Neutrophil (primary cell): ENCODE measurements around the gene PLEKHH3.

Source experiments
- H3K27ac ChIP-seq: fragments of 200-600 bp; sonication (generic); 2 replicates; pipeline ENCODE4 v1.5.1; 2016; ENCODE audit warnings: mild to moderate bottlenecking, moderate library complexity
- H3K27me3 ChIP-seq: fragments of 200-600 bp; sonication (generic); 2 replicates; pipeline ENCODE4 v1.6.0; 2016; ENCODE audit warnings: mild to moderate bottlenecking
- H3K36me3 ChIP-seq: fragments of 200-600 bp; sonication (generic); 2 replicates; pipeline ENCODE4 v1.5.1; 2017
- H3K4me1 ChIP-seq, 2 experiments: fragments of 200-600 bp in 1 of 2; sonication (generic) in 1 of 2; 1 replicate in 1 of 2; 2 replicates in 1 of 2; pipeline versions ENCODE4 v1.5.1 to v1.6.1; 2013 to 2016; ENCODE audit warnings: low read depth in 1 of 2, low read length in 1 of 2, mild to moderate bottlenecking in 1 of 2, moderate library complexity in 1 of 2; ENCODE audit not compliant: control insufficient read depth in 1 of 2, insufficient read depth in 1 of 2
- H3K4me3 ChIP-seq, 2 experiments: fragments of 200-600 bp in 1 of 2; sonication (generic) in 1 of 2; 1 replicate in 1 of 2; 2 replicates in 1 of 2; pipeline ENCODE4 v1.5.1; 2013 to 2016; ENCODE audit warnings: low read depth in 1 of 2, low read length in 1 of 2, mild to moderate bottlenecking in 1 of 2, moderate library complexity in 1 of 2
- H3K9me3 ChIP-seq: fragments of 200-600 bp; sonication (generic); 2 replicates; pipeline ENCODE4 v1.5.1; 2016
- CTCF ChIP-seq: fragments of 200-600 bp; sonication (generic); IDR thresholded peaks from 2 replicates; pipeline ENCODE4 v1.5.1; 2016; ENCODE audit warnings: antibody characterized with exemption

Gene PLEKHH3

GRCh38 chr17:42694524-42694923, 17.7 kb upstream of the PLEKHH3 start:
- Histone ChIP-seq H3K36me3 (peaks cover 35% of the 10 kb centered on the region), H3K9me3 (no peaks in the 10 kb centered on the region), H3K4me3 (no peak overlapping the region), H3K27me3 (no peaks in the 10 kb centered on the region), H3K27ac (no peak overlapping the region), H3K4me1 (no peaks in the 10 kb centered on the region)
- no peak for TF ChIP-seq CTCF

GRCh38 chr17:42692489-42692888, 15.7 kb upstream of the PLEKHH3 start:
- Histone ChIP-seq H3K4me1 (no peaks in the 10 kb centered on the region), H3K27me3 (no peaks in the 10 kb centered on the region), H3K27ac (no peak overlapping the region), H3K36me3 (peaks cover 19% of the 10 kb centered on the region), H3K4me3 (no peak overlapping the region), H3K9me3 (no peaks in the 10 kb centered on the region)
- TF ChIP-seq CTCF, result no peak

GRCh38 chr17:42691021-42691545, 14.3 kb upstream of the PLEKHH3 start:
- H3K27ac ChIP-seq, result no peak overlapping the region
- no peaks in the 10 kb centered on the region for H3K4me1 ChIP-seq
- H3K27me3 ChIP-seq, result peaks cover under 1% of the 10 kb centered on the region
- H3K4me3 ChIP-seq, result no peak overlapping the region
- H3K36me3 ChIP-seq, result peaks cover 8% of the 10 kb centered on the region
- H3K9me3 ChIP-seq, result no peaks in the 10 kb centered on the region
- TF ChIP-seq CTCF, result no peak

GRCh38 chr17:42690596-42690995, 13.8 kb upstream of the PLEKHH3 start:
- H3K27ac ChIP-seq, result no peak overlapping the region
- H3K27me3 ChIP-seq, result peaks cover 6% of the 10 kb centered on the region
- TF ChIP-seq CTCF, result no peak
- H3K4me3 ChIP-seq, result no peak overlapping the region
- peaks cover 3% of the 10 kb centered on the region for H3K36me3 ChIP-seq
- no peaks in the 10 kb centered on the region for H3K9me3 ChIP-seq
- no peaks in the 10 kb centered on the region for H3K4me1 ChIP-seq

DNA sequence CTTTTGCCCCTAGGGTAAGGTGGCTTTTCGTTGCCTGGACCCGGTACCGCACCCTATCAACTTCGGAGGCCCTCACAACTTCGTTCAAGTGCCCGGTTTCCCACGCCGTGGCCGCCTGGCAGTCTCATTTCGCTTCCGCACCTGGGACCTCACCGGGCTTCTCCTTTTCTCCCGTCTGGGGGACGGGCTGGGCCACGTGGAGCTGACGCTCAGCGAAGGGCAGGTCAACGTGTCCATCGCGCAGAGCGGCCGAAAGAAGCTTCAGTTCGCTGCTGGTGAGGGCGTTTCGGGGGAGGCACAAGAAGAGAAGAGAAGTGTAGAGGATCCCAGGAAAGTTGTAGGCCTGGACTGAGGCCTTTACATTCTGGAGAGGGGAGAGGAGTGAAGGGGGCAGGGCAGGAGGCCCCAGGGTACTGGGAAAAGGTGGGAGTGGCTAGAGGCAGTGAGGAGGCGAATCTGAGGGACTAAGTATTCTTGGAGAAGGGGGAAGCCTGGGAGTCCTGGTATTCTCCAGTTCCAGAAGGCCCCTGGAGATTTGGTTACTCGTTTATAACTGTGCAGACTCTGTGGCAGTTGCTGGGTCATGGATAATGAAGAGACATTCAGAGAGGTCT, 11.0 kb upstream of the PLEKHH3 start:
- peaks cover 34% of the 10 kb centered on the region for H3K27me3 ChIP-seq
- TF ChIP-seq CTCF, result no peak
- H3K36me3 ChIP-seq, result no peaks in the 10 kb centered on the region
- H3K4me1 ChIP-seq, result peaks cover under 1 to 4% of the 10 kb centered on the region in 2 experiments
- H3K27ac ChIP-seq, result no peak overlapping the region
- H3K9me3 ChIP-seq, result no peaks in the 10 kb centered on the region
- no peak overlapping the region for H3K4me3 ChIP-seq
